ENCODE data around the gene PTBP1.
A peak's percentile ranks its signal among the peaks of the same experiment; 100 is the strongest.
"Not testable (repeated sequence)": the region's sequence is repeated elsewhere in the genome, so short reads cannot be mapped to it uniquely, and the experiment has no call there.

PTBP1 gene

DNA sequence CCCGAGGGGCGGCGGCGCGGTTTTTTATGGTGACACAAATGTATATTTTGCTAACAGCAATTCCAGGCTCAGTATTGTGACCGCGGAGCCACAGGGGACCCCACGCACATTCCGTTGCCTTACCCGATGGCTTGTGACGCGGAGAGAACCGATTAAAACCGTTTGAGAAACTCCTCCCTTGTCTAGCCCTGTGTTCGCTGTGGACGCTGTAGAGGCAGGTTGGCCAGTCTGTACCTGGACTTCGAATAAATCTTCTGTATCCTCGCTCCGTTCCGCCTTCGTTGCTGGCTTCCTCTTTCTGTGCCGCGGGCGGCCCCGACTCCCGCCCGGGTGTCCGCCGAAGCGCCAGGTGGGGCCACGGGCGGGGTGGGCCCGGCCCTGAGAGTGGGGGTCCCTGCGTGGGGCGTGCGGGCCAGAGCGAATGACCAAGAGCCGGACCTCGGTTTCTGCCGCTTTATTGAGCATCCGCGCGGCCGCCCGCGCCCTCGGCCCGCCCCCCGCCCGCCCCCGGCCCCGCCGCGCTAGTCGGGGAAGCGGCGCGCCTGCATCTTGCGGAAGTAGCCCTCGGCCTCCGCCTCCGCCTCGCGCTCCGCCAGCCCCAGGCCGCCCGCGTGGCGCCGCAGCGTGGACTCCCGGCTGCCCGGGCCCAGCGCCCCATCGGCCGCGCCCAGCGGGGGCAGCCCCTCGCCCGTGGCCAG, 14.9 kb downstream of the PTBP1 start:
- DNase-seq, result no peak

DNA sequence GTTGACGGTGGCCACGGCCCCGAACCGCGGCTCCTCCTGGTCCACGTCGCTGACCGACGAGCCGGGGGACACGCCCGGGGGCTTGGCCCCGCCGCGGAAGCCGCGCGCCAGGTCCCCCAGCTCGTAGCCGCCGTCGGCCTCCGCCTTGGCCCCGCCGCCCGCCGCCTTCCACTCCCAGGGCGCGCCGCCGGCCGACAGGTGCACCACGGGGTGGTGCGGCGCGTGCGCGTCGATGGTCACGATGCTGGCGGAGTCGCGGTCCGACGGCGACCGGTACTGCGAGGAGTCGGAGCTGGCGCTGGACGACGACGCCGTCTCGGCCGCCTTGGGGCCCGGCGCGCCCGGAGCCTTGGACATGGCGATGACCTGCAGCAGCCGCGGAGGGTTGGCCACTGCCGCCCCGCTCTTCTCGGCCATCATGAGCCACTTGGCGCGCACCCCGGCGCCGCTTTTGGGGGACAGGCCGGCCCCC, 15.5 kb downstream of the PTBP1 start:
- no peak for DNase-seq

DNA sequence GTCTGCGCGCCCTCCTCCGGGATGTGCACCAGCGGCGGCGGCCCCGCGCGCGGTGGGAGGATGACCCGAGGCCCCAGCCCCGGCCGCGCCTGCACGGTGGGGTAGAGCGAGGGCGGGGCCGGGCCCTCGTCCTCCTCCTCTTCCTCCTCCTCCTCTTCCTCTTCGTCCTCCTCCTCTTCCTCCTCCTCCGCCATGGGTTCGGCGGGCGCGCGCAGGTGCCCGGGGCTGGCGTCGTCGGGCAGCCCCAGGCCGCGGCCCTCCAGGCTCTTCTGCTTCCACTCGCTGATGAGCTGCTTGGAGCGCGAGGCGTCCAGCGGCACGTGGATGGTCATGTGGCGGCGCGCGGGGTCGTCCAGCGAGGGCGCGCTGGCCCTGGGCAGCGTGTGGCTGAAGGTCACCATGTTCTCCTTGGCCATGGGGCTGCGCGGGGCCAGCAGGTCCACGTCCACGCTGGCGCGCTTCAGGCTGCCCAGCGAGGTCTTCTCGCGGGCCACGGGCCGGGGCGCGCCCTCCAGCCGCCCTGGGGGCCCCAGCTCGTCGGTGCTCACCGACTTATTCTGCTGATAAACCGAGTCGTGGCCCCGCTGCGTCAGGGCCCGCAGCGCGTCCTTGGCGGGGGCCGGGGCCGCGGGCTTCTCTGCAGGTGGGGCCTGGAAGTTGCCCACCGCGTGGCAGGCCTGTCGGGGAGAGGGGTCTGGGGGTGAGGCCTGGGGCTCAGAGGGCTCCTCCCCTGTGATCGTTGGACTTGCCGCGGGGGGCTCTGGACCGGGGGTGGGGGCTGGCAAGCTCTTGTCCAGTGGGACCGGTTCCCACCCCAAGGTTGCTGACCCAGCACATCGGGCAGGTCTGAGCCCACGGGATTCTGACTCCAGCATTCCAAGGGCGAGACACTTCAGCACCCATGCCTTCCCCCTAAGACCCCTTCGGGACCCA, 16.2 kb downstream of the PTBP1 start:
- DNase-seq, result no peak

DNA sequence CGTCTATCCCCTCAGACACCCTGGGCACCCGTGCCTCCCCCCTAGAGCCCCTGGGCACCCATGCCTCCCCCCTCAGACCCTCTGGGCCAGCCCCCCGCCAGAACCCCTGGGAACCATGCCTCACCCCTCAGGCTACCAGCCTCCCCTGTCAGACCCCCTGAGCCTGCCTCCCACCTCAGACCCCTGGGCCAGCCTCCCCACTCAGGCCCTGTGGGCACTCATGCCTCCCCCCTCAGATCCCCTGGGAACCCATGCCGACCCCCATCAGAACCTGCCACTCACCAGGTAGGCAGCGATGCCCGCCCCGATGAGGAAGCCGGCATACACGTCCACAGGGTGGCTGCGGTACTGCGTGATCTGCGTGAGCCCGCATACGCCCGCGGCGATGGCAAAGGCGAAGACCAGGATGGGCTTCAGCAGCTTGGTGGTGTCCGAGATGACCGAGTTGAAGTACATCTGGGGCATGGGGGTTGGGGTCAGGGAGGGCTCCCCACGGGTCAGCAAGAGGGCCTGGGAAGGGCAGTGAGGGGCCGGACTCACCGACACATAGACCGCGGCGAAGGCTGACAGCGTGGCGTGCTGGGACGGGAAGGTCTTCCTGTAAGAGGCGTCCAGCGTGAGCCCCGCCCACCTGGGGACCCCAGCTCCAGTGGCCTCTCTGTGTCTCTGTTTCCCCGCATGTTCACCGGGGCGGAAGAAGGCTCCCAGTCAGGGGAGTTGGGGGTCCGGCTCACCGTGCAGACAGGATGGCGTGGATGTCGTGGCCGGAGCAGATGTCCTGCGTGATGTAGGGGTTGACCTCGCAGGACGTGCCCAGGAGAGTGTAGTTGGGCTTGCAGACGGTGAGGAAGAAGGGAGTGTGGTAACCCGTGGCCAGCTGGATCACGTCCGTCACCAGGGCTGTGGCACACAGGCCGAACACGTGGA, 17.2 kb downstream of the PTBP1 start:
- no peak for DNase-seq

DNA sequence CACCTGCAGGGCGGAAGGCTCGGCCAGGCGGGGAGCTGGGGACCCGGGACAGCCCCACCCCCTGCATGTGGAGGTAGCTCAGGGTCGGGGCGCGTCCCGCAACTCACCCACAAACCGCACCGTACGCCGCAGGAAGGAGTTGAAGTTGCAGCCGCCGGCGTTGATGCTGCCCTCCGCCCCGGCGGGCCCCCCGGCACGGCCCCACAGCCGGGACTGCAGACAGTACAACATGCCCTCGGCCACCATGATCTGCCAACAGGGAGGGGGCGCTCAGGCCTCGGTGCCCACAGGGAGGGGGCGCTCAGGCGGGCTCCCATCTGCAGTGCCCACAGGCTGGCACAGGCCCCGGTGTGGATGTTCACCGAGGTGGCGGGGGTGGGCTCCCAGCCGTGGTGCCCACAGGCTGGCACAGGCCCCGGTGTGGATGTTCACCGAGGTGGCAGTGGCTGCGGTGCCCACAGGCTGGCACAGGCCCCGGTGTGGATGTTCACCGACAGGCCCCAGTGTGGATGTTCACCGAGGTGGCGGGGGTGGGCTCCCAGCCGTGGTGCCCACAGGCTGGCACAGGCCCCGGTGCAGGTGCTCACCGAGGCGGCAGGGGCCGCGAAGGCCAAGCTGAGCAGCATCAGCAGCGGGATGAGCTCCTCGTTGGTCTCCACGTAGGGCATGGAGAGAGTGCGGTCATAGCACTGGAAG, 18.0 kb downstream of the PTBP1 start:
- no peak for DNase-seq

DNA sequence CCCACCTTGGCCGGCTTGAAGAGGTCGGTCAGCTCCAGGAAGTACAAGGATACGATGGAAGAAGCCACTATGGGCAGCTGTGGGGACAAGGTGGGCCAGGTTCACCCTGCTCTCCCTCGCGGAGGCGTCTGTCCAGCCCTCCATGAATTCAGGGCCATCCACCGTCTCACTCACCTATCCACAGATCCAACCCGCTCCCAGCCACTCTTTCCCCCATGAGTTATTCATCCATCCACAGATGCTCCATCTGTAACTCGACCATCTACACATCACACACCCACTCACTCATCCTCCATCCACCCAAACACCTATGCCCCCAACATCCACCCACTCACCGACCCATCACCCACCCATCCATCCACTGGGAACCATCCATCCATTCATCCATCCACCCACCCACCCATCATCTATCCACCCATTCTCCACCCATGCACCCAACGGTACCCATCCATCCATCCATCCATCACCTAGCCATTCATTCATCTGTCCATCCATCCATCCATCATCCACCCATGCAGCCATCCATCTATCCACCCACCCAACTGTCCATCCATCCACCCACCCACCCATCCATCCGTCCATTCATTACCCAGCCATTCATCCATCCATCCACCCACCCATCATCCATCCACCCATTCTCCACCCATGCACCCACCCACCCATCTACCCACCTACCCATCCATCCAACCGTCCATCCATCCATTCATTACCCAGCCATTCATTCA, 18.7 kb downstream of the PTBP1 start:
- DNase-seq, result no peak

DNA sequence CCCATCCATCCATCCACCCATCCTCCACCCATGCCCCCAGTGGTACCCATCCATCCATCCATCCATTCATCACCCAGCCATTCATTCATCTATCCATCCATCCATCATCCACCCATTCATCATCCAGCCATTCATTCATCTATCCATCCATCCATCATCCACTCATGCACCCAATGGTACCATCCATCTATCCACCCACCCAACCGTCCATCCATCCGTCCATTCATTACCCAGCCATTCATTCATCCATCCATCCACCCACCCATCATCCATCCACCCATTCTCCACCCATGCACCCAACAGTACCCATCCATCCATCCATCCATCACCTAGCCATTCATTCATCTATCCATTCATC, 19.2 kb downstream of the PTBP1 start:
- DNase-seq, result no peak

DNA sequence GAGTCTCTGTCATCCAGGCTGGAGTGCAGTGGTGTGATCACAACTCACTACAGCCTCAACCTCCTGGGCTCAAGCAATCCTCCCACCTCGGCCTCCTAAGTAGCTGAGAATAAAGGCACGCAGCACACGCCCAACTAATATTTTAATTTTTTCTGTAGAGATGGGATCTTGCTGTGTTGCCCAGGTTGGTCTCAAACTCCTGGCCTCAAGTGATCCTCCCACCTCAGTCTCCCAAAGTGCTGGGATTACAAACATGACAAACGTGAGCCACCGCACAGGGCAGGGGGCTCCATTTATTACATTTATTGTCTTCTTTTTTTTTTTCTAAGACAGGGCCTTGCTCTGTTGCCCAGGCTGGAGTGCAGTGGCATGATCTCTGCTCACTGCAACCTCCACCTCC, 23.0 kb downstream of the PTBP1 start:
- DNase-seq, result not testable (repeated sequence)

DNA sequence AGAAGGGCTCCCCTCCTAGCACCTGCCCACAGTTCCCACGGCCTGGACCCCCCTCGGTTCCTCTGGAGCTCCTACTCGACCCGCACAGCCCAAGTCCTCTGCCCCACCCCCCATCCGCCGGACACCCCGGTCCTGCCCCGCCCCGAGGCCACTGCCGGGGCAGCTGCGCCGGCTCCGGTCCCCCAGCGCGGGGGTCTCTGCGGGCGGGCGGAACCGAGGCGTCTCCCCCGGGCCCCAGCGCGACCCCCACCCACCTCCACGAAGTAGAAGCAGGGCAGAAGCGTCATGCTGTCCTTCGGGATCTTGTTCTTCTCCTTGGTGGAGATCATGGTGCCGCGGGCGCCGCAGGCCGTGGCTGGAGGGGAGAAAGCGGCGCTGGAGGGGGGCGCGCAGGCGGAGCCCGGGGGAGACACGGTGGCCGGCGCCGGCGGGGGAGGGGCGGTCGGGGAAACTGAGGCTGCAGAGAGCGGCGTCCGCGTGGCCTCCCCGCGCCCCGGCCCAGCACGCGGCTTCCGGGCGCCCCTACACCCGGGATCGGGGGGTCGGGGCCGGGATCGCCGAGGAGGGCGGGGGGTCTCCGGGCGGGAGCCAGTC, 24.1 kb downstream of the PTBP1 start:
- DNase-seq, result no peak

DNA sequence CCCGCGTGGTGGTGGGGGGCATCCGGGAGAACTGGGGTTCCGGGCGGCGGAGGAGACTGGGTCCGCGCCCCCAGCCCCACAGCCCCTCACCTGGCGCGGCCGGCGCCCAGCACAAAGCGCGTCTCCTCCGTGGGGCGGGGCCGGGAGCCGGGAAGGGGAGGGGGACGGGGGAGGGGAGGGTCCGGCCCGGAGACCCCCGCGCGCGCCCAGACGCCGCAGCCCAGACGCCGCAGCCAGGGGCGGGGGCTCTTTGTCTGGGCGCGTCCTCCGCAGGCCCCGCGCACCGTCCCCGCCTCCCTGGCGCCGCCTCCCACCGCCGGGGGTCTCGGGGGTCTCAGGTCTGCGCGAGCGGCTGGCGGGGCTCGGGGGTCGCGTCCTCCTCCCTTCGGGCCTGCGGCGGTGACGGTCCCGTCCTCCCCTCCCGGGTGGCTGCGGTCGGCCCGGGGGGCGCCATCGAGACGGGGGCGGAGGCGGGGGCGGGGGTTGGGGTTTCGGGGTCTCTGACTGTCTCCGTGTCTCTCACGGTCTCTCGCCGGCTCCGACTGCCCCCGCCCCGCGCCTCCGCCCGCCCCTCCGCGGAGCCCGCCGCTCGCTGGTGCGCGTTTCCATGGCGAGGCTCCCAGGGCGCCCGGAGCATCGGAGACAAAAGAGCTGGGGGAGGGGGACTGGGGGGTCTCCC, 24.7 kb downstream of the PTBP1 start, which contains the start of gene PLPPR3:
TSS of gene PLPPR3 (minus strand) at position 131 of the 679 bp plus-strand sequence. CDS start 396 bp downstream, outside the sequence.
- no peak for DNase-seq

DNA sequence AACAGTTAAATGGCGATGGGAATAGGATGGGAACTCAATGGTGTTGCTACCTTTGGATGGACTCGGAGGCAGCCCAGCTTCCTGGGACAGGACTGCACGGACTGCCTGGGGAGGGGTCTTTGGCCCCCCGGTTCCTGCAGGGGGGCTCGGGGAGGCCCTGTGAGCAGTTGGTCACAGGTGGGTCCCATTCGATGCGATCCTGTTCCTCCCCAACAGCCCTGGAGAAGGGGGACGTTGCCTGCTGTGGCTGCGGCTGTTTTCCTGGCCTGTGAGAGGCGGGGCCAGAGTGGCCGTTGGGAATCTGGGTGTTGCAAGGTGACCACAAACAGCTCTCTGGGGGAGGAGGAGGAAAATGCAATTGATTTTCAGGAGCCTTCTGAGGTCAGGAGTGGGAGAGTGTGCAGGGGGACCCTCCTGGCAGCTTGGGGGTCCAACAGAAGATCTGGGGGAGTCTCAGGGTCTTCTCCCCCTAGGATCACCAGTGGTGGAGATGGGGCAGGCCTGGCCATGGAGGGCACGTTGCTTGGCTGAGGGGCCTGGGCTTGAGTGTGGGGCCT, 26.4 kb downstream of the PTBP1 start:
- DNase-seq, result no peak

DNA sequence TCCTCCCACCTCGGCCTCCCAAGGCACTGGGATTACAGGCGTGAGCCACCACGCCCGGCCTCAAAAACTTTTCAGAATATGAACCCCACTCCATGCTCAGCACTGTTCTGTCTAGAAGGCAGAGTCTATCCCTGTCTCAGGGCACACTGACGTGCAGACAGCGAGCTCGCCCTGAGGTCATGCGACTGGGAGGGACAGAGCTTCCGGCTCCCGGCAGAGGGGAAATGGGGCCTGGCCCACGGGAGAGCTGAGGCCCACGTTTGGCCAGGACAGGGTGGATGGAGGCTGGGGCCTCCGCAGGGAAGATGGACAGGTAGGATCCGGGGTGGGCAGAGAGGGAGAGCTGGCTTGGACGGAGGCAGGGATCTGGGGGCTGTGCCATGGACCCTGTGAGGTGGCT, 27.6 kb downstream of the PTBP1 start:
- DNase-seq, result no peak

DNA sequence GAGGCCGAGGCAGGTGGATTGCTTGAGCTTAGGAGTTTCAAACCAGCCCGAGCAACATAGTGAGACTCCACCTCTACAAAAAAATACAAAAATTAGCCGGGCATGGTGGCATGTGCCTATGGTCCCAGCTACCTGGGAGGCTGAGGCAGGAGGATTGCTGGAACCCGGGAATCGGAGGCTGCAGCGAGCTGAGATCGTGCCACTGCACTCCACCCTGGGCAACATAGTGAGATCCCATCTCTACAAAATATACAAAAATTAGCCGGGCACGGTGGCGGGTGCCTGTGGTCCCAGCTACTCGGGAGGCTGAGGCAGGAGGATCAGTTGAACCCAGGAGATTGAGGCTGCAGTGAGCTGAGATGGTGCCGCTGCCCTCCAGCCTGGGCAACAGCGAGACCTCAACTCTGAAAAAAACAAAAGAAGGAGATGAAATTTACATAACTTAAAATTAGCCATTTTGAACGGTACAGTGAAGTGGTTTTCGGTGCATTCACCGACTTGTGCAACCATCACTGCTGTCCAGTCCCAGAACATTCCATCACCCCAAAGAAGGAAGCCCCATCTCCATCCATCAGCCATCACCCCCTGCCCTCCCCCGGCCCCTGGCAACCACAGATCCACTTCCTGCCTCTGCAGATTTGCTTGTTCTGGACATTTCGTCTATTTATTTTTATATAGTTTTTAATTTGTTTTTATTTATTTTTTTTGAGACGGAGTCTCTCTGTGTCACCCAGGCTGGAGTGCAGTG, 28.8 kb downstream of the PTBP1 start:
- no peak for DNase-seq

DNA sequence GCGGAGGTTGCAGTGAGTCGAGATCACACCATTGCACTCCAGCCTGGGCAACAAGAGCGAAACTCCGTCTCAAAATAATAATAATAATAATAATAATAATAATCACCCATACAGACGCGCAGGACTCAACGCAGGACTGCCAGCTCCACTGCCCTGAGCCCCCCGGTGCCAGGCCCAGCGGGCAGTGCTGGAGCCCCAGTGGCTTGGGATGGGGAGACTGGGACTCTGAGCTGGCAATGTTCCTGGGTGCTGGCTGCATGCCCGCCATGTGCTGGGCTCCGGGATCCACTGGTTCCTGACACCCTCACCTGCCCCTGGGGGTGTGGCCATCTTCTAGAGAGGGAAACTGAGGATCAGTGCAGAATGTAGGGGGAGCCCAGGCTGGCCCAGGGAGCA, 30.1 kb downstream of the PTBP1 start:
- no peak for DNase-seq

DNA sequence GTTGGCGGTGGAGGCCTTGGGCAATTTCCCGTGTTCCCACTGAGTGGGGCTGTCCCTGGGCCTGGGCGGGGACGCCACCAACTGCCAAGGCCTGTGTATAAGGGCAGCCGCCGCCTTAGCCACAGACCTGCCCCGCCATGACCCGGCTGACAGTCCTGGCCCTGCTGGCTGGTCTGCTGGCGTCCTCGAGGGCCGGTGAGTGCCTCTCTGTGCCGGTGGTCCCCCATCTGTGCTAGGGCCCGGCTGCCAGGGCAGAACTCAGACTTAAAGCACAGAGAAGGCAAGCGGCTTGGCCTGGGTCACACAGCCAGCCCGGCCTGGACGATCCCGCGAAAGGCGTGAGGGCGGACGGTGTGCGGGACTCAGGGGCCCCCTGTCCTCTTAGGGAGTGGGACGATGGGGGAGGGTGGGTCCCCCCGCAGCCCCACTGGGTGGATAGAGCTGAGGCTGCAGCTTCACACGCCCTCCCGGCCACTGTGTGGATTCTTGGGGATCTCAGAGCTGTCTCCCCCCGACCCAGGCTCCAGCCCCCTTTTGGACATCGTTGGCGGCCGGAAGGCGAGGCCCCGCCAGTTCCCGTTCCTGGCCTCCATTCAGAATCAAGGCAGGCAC, 30.6 kb downstream of the PTBP1 start, which contains the start of gene AZU1:
TSS of gene AZU1 (plus strand) at position 128 of the 612 bp plus-strand sequence. CDS start at position 138, 10 bp downstream.
- peak in 1 of 2 donors; percentile 32 for DNase-seq

DNA sequence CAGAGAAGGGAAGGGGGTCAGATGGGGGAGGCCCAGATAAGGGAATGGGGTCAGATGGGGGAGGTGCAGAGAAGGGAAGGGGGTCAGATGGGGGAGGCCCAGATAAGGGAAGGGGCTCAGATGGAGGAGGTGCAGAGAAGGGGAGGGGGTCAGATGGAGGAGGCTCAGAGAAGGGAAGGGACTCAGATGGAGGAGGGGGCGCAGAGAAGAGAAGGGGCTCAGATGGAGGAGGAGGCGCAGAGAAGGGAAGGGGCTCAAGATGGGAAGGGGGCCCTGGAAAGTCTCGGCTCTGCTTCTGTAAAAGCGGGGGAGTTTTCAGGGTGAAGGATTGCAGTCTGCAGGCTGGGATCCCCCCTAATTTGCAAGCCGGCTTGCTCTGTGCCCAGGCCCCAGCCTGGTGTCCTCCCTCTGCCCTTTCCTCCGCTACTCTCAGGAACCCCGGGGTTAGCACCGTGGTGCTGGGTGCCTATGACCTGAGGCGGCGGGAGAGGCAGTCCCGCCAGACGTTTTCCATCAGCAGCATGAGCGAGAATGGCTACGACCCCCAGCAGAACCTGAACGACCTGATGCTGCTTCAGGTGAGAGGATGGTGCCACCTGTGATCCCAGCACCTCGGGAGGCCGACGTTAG, 32.0 kb downstream of the PTBP1 start:
- no peak for DNase-seq

DNA sequence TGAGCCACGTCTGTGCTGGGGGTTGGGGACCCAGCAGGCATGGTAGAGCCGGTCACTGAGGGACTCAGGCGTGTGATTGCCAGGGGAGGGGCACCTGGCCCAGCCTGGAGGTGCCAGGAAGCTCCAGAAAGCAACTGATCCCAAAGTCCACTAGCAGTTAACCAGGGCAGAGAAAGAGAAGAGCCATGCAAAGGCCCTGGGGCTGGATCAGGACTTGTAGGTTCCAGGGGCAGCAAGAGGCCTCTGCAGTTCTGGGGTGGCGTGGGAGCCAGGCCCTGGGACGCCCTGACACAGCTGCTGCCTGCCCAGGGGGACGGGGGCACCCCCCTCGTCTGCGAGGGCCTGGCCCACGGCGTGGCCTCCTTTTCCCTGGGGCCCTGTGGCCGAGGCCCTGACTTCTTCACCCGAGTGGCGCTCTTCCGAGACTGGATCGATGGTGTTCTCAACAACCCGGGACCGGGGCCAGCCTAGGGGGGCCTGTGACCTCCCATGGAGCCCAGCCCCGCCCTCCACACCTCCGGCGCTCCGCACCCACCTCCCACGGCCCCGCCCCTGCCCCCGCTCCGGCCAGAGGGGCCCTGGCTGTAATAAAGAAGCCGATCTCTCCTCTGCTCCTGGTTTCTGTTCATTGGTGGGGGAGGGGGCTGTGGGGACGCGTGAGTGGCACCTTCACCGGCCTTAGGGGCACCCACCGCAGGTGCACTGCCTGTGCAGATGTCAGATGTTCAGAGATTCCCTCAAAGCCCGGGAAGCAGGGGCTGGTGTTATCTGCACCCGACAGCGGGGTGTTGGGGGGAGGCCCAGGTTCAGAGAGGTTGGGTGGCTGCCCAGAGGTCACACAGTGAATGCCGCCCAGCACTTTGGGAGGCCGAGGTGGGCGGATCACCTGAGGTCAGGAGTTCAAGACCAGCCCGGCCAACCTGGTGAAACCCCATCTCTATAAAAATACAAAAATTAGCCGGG, 34.4 kb downstream of the PTBP1 start:
- no peak for DNase-seq
